GM12878 (cell line): Measurements from ENCODE around the gene EXPH5. TPM values are rescaled to one million over a fixed set of nuclear protein-coding genes. Genes with fewer than 3 reads are reported as not detected.
A peak's percentile ranks its signal among the peaks of the same experiment; 100 is the strongest.

ENCODE experiments used
- ASH2L ChIP-seq: fragments of 300-600, 200-600 bp; sonication (generic); IDR thresholded peaks from 2 replicates; pipeline ENCODE4 v1.6.1; 2017; ENCODE audit warnings: low read depth, mild to moderate bottlenecking, borderline replicate concordance
- BCL11A ChIP-seq: IDR thresholded peaks from 2 replicates; pipeline ENCODE4 v1.6.1; 2011; ENCODE audit warnings: low read depth, low read length
- CEBPB ChIP-seq, 2 experiments: fragments of 150-350 bp in 1 of 2; IDR thresholded peaks; 2 replicates each; pipeline ENCODE4 v1.6.1; 2012 to 2014; ENCODE audit warnings: low read depth in 2 of 2, low read length in 2 of 2, borderline replicate concordance in 1 of 2, inconsistent platforms in 1 of 2
- HDAC2 ChIP-seq: fragments of 200-600 bp; sonication (generic); IDR thresholded peaks from 2 replicates; pipeline ENCODE4 v1.6.1; 2017
- JUNB ChIP-seq: IDR thresholded peaks from 2 replicates; pipeline ENCODE4 v1.6.1; 2016; ENCODE audit warnings: antibody characterized with exemption, mild to moderate bottlenecking
- JUND ChIP-seq: IDR thresholded peaks from 2 replicates; pipeline ENCODE4 v1.6.1; 2012; ENCODE audit warnings: low read depth, mild to moderate bottlenecking, low read length, improper control_type of control experiment, moderate library complexity
- KDM1A ChIP-seq: fragments of 200-600 bp; sonication (generic); IDR thresholded peaks from 2 replicates; pipeline ENCODE4 v1.6.1; 2016; ENCODE audit warnings: borderline replicate concordance
- MYB ChIP-seq: fragments of 150-350 bp; IDR thresholded peaks from 2 replicates; pipeline ENCODE4 v1.6.1; 2014; ENCODE audit warnings: mild to moderate bottlenecking, low read depth, low read length, borderline replicate concordance
- POLR2AphosphoS5 ChIP-seq: IDR thresholded peaks from 2 replicates; pipeline ENCODE4 v1.6.1; 2011; ENCODE audit warnings: mild to moderate bottlenecking, low read length, inconsistent platforms
- RBBP5 ChIP-seq: fragments of 200-600 bp; sonication (generic); conservative IDR thresholded peaks from 2 replicates; pipeline ENCODE4 v1.6.1; 2016
- SMAD5 ChIP-seq: IDR thresholded peaks from 2 replicates; pipeline ENCODE4 v1.6.1; 2016; ENCODE audit warnings: antibody characterized with exemption, low read depth
- SP1 ChIP-seq: IDR thresholded peaks from one replicate; pipeline ENCODE4 v1.6.1; 2011; ENCODE audit warnings: low read depth, low read length
- SREBF1 ChIP-seq: IDR thresholded peaks from 2 replicates; pipeline ENCODE4 v1.6.1; 2012; ENCODE audit warnings: mild to moderate bottlenecking, low read length
- STAT1 ChIP-seq: fragments of 450-650 bp; conservative IDR thresholded peaks from 2 replicates; pipeline ENCODE4 v1.6.1; 2014; ENCODE audit warnings: antibody characterized with exemption, mild to moderate bottlenecking
- TAF1 ChIP-seq: IDR thresholded peaks from 2 replicates; pipeline ENCODE4 v1.6.1; 2011; ENCODE audit warnings: mild to moderate bottlenecking, low read depth, low read length, borderline replicate concordance
- WRNIP1 ChIP-seq: IDR thresholded peaks from 2 replicates; pipeline ENCODE4 v1.6.1; 2011; ENCODE audit warnings: low read depth, low read length, improper control_type of control experiment, borderline replicate concordance
- YBX1 ChIP-seq: fragments of 450-650 bp; IDR thresholded peaks from 2 replicates; pipeline ENCODE4 v1.6.1; 2016; ENCODE audit warnings: antibody characterized with exemption
- ZBED1 ChIP-seq: IDR thresholded peaks from 2 replicates; pipeline ENCODE4 v1.6.1; 2016; ENCODE audit warnings: borderline replicate concordance
- ZNF24 ChIP-seq: fragments of 450-650 bp; IDR thresholded peaks from 2 replicates; pipeline ENCODE4 v1.6.1; 2017; ENCODE audit warnings: antibody characterized with exemption, mild to moderate bottlenecking
- ZNF384 ChIP-seq: IDR thresholded peaks from 2 replicates; pipeline ENCODE4 v1.6.1; 2012; ENCODE audit warnings: low read depth, mild to moderate bottlenecking, low read length, improper control_type of control experiment, borderline replicate concordance
- ZZZ3 ChIP-seq: IDR thresholded peaks from 2 replicates; pipeline ENCODE4 v1.6.1; 2011; ENCODE audit warnings: low read depth; ENCODE audit not compliant: control insufficient read depth, insufficient read length
- polyA plus RNA-seq, 11 experiments: library from polyadenylated mRNA; depleted of rRNA in 4 of 11; unstranded in 6 of 11; stranded (reverse) in 5 of 11; fragments of >200 nt; fragmentation: Nextera tagmentation in 4 of 11; fragmentation: Illumina TruSeq in 1 of 11; extraction: Ambion mirVana in 4 of 11; extraction: Trizol in 1 of 11; gene quantifications; 1 replicate in 1 of 11; 2 replicates in 10 of 11; pipeline versions ENCODE4 v1.2.1 to v1.2.3, GENCODE V29; 2011 to 2016; ENCODE audit warnings: inconsistent platforms in 2 of 11, missing spikeins in 2 of 11, low read depth in 1 of 11
- total RNA-seq, 4 experiments: library from RNA; depleted of rRNA in 3 of 4; stranded (reverse); fragments of >200 nt in 3 of 4; fragmentation: Illumina TruSeq in 1 of 4; extraction: Trizol in 1 of 4; gene quantifications; 2 replicates each; pipeline versions ENCODE4 v1.2.1 to v1.2.3, GENCODE V29; 2013 to 2021
- TF ChIP-seq, protein P1 (sequence below): fragments of 450-650 bp; IDR thresholded peaks from 2 replicates; pipeline ENCODE4 v1.6.1; 2018; ENCODE audit warnings: borderline replicate concordance, mild to moderate bottlenecking; ENCODE audit not compliant: partially characterized antibody
- TF ChIP-seq, protein P2 (sequence below): fragments of 450-650 bp; IDR thresholded peaks from 2 replicates; pipeline ENCODE4 v1.6.1; 2017; ENCODE audit warnings: mild to moderate bottlenecking, low read depth, inconsistent platforms; ENCODE audit not compliant: poor library complexity, severe bottlenecking
- TF ChIP-seq, protein P3 (sequence below): fragments of 450-650 bp; IDR thresholded peaks from 2 replicates; pipeline ENCODE4 v1.6.1; 2014; ENCODE audit warnings: mild to moderate bottlenecking
- TF ChIP-seq, protein P4 (sequence below), 3 experiments: IDR thresholded peaks in 2 of 3; conservative IDR thresholded peaks in 1 of 3; 2 replicates each; pipeline ENCODE4 v1.5.1; 2011; ENCODE audit warnings: low read depth in 3 of 3, low read length in 3 of 3, mild to moderate bottlenecking in 3 of 3, control low read depth in 2 of 3, moderate library complexity in 2 of 3, inconsistent platforms in 1 of 3, mixed read lengths in 1 of 3; ENCODE audit not compliant: control insufficient read depth in 2 of 3, insufficient read depth in 1 of 3; ENCODE audit errors: extremely low read depth in 1 of 3

The EXPH5 gene
- total and polyA plus RNA-seq, 10 of the 15 experiments (the other 5 are each of a cell fraction or from before 2014, with no cell fraction given): 0.69 to 11.1 (median 4.3) TPM

DNA sequence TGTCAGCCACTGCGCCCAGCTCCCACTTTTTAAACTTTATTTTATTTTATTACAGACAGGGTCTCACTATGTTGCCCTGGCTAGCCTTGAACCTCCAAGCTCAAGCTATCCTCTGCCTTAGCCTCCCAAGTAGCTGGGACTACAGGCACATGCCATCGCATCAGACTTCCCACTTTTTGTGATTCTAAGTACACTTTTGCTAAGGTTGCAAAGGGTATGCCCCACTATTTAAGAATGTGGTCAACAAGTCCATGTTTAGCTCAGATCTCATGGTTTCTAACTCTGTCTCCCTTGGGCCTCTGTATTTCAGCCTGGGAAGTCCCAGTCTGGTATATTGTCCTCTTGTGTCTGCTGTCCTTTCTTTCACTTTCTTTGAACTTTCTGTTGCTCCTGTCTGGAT, 35.3 kb downstream of the EXPH5 start (continued):
- TF ChIP-seq CEBPB (IDR thresholded peaks at IDR 0.05; ENCODE audit: borderline replicate concordance in 1 of 2, low read depth in 2 of 2, low read length in 2 of 2) (no peak), HDAC2 (no peak), YBX1 (no peak), SREBF1 (no peak), KDM1A (no peak), RBBP5 (no peak), STAT1 (no peak), ASH2L (no peak), JUND (no peak), JUNB (no peak), POLR2AphosphoS5 (no peak), ZNF24 (no peak), SMAD5 (no peak), ZBED1 (no peak), SP1 (no peak), TAF1 (no peak), BCL11A (0 out of 2 replicates have a peak, but pooled peaks have one; percentile 16), WRNIP1 (no peak), ZNF384 (no peak), MYB (no peak), ZZZ3 (no peak)
- TF ChIP-seq, protein P1, sequence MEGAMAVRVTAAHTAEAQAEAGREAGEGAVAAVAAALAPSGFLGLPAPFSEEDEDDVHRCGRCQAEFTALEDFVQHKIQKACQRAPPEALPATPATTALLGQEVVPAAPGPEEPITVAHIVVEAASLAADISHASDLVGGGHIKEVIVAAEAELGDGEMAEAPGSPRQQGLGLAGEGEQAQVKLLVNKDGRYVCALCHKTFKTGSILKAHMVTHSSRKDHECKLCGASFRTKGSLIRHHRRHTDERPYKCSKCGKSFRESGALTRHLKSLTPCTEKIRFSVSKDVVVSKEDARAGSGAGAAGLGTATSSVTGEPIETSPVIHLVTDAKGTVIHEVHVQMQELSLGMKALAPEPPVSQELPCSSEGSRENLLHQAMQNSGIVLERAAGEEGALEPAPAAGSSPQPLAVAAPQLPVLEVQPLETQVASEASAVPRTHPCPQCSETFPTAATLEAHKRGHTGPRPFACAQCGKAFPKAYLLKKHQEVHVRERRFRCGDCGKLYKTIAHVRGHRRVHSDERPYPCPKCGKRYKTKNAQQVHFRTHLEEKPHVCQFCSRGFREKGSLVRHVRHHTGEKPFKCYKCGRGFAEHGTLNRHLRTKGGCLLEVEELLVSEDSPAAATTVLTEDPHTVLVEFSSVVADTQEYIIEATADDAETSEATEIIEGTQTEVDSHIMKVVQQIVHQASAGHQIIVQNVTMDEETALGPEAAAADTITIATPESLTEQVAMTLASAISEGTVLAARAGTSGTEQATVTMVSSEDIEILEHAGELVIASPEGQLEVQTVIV: no peak
- TF ChIP-seq, protein P2, sequence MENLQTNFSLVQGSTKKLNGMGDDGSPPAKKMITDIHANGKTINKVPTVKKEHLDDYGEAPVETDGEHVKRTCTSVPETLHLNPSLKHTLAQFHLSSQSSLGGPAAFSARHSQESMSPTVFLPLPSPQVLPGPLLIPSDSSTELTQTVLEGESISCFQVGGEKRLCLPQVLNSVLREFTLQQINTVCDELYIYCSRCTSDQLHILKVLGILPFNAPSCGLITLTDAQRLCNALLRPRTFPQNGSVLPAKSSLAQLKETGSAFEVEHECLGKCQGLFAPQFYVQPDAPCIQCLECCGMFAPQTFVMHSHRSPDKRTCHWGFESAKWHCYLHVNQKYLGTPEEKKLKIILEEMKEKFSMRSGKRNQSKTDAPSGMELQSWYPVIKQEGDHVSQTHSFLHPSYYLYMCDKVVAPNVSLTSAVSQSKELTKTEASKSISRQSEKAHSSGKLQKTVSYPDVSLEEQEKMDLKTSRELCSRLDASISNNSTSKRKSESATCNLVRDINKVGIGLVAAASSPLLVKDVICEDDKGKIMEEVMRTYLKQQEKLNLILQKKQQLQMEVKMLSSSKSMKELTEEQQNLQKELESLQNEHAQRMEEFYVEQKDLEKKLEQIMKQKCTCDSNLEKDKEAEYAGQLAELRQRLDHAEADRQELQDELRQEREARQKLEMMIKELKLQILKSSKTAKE: peak; percentile 88
- TF ChIP-seq, protein P3, sequence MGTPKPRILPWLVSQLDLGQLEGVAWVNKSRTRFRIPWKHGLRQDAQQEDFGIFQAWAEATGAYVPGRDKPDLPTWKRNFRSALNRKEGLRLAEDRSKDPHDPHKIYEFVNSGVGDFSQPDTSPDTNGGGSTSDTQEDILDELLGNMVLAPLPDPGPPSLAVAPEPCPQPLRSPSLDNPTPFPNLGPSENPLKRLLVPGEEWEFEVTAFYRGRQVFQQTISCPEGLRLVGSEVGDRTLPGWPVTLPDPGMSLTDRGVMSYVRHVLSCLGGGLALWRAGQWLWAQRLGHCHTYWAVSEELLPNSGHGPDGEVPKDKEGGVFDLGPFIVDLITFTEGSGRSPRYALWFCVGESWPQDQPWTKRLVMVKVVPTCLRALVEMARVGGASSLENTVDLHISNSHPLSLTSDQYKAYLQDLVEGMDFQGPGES: no peak
- TF ChIP-seq, protein P4, sequence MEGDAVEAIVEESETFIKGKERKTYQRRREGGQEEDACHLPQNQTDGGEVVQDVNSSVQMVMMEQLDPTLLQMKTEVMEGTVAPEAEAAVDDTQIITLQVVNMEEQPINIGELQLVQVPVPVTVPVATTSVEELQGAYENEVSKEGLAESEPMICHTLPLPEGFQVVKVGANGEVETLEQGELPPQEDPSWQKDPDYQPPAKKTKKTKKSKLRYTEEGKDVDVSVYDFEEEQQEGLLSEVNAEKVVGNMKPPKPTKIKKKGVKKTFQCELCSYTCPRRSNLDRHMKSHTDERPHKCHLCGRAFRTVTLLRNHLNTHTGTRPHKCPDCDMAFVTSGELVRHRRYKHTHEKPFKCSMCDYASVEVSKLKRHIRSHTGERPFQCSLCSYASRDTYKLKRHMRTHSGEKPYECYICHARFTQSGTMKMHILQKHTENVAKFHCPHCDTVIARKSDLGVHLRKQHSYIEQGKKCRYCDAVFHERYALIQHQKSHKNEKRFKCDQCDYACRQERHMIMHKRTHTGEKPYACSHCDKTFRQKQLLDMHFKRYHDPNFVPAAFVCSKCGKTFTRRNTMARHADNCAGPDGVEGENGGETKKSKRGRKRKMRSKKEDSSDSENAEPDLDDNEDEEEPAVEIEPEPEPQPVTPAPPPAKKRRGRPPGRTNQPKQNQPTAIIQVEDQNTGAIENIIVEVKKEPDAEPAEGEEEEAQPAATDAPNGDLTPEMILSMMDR (IDR thresholded peaks at IDR 0.05 in 2 of 3, conservative IDR thresholded peaks at IDR 0.05 in 1 of 3; ENCODE audit: control insufficient read depth in 2 of 3, extremely low read depth in 1 of 3, insufficient read depth in 1 of 3, low read depth in 3 of 3, low read length in 3 of 3): no peak
